HG02870 (cell line): ENCODE results near the gene IL1B.
"Not testable (repeated sequence)": the region's sequence is repeated elsewhere in the genome, so short reads cannot be mapped to it uniquely, and the experiment has no call there.

Experiments
- ATAC-seq: cut with Tn5 transposase; IDR thresholded peaks from one replicate; pipeline ENCODE4 v1.9.1; 2021; ENCODE audit warnings: mild to moderate bottlenecking, moderate library complexity; ENCODE audit not compliant: unreplicated experiment

Gene IL1B

DNA sequence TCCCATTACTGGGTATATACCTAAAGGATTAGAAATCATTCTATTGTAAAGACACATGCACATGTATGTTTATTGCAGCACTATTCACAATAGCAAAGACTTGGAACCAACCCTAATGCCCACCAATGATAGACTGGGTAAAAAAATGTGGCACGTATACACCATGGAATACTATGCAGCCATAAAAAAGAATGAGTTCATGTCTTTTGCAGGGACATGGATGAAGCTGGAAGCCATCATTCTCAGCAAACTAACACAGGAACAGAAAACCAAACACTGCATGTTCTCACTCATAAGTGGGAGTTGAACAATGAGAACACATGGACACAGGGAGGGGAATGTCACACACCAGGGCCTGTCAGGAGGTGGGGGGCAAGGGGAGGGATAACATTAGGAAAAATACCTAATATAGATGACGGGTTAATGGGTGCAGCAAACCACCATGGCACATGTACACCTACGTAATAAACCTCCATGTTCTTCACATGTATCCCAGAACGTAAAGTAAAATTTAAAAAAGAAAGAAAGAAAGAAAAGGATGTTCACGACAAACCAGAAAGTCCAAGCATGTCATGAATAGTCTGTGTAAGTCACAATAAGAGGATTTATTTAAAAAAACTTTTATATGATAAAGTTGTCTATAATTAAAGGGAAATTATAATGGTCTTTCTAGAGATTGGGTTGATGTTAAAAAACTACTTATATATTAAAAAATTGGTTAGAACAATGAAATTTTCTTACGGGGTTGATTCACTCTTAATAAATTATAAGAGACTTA is 23.0 kb upstream of the IL1B start:
- ATAC-seq: not testable (repeated sequence)

DNA sequence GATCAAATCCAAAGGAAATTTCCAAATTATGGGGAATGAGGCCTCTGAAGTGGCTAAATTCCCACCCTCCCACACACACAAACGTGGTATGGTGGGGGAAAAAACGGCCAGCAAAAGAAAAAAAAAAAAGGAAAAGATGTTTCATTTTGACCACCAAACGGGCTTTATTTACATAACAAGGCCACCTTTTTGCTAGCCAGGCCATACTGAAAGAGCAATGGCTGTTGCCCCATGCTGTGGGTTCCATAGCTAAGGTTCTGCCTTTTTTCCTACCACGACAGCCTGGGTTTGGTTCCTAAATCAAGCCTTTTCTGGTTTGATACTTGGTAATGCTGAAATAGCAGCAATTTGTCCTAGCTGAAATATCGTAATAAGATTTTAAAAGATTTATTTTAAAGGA is 14.0 kb upstream of the IL1B start:
- ATAC-seq: no peak

DNA sequence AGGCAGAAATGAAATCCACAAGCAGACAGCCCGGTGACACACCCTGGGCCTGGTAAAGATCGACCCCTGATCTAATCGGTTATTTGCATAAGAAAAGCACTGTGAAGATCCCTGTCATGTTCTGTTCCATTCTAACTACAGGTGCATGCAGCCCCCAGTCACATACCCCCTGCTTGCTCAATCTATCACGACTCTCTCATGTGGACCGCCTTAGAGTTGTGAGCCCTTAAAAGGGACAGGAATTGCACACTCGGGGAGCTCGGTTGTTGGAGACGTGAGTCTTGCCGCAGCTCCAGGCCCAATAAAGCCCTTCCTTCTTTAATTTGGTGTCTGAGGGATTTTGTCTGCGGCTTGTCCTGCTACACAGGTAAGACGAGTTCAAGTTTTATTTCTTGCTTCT is 13.4 kb upstream of the IL1B start:
- ATAC-seq: no peak

DNA sequence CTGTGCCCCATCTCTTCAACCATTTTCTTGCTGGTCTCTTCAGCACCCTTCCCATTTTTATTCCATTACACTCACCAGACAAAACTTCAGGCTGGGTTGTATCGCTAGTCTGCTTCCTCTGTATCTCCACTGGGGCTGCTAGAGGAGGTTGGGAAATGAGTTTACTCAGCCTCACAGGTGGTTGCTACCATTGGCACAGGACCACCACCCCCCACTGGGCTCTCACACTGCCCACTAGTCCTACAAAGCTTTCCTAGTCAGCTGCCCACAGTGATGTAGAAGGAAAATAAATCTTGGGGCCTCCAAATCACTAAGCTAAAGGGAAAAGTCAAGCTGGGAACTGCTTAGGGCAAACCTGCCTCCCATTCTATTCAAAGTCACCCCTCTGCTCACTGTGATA is 12.3 kb upstream of the IL1B start:
- ATAC-seq: no peak

DNA sequence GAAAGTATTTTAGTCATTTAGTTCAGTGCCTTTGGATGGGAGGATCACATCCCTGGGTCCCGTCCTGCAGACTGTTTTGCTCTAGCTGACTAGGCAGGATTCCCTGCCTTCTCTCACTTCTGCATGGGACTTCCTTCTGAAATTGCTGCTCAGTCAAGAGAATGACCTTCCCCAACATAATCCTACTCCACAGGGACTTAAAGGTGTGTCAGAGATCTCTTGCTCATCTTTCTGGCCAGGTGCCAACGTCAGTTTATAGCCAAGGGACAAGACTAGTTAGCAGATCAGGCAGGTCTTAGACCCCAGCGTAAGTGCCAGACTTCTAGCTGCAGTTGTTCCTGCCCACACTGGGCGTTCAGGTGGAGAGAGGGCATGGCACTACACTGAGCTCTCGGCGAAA is 9.5 kb upstream of the IL1B start:
- ATAC-seq: no peak

DNA sequence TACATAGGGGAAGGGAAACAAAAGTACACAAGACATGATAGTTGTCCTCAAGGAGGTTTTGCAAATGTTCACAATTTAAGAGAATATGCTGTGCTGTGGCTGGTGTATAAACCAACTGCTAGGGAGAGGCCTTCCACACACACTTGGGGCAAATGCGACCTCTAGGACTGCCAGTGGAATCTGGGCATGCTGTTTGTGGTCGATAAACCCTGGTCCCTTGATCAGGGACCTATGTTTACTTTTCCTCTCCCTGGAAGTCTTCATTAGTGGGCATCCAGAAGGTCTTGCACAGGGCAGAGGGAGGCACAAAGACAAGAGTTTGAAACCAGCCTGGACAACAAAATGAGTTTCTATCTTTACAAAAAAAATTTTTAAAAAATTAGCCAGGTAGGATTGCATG is 7.3 kb upstream of the IL1B start:
- no peak for ATAC-seq

DNA sequence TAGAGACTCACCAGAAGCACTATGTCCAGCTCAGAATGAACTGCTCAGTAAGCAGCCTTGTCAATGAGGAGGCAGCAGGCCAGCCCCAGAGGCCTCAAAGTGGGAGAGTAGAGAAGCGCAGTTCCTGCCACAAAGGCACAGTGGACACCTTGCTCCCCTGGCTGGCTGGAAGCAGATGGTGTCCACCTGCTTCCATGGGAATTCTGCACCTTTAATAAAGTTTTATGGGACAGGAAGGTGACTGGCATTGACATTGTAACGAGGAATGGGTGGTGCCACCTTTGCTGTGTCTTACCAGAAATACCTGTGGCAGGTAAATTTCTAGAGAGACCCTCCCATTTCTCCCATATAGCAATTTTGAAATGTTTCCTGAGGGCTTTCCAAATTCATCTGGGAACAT is 6.7 kb upstream of the IL1B start:
- no peak for ATAC-seq

DNA sequence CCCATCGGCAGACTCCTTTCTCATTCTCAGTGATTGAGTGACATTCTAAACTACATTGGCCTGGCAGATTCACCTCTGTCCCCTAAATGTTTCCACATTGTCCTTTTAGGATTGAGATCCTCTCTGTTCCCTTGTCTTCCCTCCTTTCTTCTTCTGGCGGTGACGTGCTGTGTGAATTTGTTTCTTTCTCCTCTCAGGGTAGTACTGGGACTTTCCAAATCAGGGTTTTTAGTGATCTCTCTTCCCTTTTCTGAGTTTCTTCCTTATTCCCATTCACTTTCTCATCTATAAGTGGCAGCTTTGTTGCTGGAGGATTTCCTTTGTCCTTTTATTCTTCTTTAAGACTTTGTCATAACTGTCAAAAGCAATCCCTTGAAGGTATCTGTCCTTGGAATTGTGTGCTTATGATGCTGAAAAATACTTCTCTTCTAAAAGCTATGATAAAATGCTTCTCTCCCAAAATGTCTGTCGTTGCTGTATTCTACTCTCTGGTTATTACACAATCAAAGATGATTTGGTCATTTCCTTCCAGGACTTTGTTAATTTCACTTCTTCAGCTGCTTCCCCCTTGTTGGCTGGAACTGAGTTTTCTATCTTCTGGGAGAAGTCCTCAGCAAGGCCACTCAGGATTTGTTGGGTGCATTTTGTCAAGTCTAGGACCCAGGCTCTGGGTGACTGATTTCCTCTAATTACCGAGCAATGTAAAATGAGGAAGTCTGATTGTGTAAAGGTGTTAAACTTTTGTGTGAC is 4.9 kb upstream of the IL1B start:
- ATAC-seq: no peak

DNA sequence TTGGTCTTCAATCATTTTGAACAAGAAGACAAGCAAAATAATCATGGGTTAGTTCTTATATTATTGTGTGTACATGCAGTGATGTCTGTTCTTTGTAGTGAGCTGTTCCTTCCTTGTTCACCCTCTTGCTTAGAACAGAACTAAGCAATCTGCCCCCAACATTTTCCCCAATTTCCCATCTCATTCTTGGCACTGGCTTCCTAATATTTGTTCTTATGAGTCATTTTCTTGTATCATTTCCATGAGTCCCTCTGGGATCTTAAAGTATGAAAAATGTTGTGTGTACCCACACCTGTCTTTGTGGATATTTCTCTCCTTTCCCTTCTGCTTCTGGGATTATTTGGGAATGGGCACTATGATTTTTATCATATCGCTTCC is 3.5 kb upstream of the IL1B start:
- no peak for ATAC-seq

DNA sequence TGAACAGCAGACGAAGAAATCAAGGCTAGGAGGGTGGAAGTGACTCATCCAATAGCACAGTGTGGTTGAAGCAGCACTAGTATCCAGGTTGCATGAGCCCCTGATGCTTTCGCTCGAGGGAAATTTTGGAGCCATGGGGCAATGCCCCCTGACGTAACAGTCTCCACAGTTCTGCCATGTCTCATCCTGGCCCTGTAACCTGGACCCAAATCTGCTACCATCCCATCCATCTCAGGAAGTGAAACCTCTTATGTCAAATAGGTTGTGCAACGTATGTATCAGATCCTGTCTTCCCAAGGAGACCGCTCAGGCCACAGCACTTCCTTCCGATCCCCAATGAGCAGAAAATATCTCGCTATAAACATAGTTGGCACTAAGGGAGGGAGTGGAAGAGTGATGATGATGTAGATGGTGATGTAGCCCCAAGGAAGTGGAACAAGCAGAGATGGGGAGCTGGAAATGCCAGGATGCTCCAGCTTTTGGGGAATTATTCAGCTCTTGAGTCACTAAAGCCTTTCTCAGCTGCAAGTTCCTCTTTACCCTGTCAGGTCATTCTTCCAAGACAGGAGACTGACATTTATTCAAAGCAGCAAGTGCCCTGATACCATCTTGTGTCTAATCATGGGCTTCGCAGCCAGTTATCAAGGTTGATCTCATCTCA is 3.0 kb upstream of the IL1B start:
- no peak for ATAC-seq

DNA sequence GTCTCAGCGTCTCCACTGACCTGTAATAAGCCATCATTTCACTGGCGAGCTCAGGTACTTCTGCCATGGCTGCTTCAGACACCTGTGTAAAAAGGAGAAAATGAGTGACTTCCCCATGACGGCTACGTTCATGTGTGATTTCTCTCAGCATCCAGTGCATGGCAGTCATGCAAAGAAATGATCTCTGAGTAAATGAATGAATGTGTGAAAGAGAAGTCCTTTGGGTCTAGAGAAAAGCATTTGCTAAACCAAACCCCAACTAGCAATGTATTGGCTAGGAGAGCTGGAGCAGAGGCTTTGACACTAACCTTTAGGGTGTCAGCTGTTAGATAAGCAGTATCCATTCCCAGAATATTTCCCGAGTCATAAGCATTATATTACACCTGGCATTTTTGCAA is 417 bp downstream of the IL1B start:
- no peak for ATAC-seq

DNA sequence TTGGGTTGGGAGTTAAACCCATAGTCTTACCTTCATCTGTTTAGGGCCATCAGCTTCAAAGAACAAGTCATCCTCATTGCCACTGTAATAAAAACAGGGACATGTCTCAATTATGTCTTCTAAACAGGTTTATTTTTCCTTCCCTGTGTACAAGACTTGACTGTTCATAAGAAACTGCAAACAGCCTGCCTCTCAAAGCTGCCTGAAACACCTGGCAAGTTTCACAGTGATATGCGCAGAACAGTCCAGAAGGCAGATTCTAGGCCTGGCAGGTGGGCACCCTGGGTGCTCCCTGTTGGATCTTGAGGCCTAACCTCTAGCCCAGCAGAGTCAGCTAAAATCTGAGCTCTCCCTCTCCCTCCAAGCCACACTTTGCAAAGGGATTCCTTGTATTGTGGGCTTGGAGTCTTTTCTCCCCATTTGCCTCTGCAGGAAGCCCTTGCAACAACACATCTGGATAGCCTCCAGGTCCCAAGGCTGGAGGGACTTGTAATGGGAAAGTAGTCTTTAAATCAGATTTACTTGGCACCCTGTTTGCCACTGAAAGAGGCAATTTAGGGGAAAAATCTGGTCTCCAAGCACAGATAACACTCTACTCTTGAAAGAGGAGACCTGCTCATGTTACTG is 930 bp downstream of the IL1B start:
- no peak for ATAC-seq

DNA sequence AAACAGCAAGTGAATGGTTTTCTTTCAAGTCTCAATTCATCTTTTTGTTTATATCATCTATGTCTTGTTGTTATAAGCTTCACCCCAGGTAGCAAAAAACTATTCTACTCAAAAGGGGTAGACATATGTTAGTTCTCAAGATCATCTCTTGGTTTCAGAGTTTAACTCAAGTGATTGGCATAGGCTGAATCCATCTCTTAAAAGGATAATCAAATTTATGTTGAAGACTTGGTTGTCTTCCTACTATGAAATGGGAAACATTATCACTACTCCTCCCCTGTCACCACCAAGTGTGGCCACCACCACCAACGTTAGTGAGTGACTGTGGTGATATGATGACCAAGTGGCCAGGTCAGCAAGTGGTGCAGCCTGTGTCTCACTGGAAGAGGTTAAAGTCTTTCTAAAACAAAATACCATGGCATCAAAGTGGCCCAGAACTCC is 1.5 kb downstream of the IL1B start:
- no peak for ATAC-seq

DNA sequence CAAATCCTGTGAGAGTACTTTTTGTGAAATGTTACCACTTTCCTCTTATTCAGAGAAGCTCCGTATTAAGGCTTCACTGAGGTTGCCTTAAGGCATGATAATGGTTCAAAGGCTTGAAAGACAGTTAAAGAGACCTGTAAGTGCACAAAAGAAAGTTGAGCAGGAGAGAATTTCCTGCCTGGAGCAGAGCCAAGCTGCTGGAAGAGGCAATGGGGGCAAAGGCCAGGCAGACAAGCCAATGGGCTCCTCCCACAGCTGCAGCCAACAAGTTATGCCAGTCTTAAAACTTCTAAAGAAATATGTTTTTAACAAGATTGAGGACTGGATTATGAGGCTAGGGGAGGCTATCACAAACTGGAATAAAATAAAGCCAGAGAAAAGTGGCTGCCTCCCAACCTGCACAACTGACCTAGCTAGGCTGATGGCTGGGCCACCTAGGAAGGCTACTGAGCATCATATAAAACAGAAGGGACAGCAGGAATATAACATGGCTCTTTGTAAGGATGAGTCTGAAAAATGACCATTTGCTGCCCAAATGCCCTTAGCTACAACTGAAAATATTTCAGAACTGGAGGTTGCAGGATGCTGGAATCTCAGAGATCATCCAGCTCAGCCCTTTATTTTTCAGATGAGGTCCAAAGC is 2.1 kb downstream of the IL1B start:
- no peak for ATAC-seq

DNA sequence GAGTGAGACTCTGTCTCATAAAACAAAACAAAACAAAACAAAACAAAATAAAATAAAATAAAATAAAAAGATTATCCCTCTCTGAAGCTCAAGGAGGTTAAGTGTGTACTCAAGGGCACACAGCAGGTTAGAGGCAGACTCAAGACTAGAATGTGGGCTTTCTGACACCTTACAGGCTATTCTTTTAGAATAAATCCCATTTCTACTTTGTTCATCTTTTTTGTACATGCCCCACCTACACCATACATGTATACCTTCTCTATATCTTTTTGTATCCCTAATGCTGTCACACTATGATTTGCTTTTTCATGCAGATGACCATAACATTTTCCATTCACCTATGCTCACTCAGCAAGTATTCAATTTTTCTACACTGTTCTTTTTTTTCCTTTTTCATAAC is 2.6 kb downstream of the IL1B start:
- ATAC-seq: no peak

DNA sequence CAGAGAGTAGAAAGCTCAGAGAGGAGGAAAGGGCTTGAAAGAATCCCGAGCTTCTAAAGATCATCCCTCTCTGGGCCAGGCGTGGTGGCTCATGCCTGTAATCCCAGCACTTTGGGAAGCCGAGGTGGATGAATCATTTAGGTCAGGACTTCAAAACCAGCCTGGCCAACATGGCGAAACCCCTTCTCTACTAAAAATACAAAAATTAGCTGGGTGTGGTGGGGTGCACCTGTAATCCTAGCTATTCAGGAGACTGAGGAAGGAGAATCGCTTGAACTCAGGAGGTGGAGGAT is 3.0 kb downstream of the IL1B start:
- ATAC-seq: not testable (repeated sequence)

DNA sequence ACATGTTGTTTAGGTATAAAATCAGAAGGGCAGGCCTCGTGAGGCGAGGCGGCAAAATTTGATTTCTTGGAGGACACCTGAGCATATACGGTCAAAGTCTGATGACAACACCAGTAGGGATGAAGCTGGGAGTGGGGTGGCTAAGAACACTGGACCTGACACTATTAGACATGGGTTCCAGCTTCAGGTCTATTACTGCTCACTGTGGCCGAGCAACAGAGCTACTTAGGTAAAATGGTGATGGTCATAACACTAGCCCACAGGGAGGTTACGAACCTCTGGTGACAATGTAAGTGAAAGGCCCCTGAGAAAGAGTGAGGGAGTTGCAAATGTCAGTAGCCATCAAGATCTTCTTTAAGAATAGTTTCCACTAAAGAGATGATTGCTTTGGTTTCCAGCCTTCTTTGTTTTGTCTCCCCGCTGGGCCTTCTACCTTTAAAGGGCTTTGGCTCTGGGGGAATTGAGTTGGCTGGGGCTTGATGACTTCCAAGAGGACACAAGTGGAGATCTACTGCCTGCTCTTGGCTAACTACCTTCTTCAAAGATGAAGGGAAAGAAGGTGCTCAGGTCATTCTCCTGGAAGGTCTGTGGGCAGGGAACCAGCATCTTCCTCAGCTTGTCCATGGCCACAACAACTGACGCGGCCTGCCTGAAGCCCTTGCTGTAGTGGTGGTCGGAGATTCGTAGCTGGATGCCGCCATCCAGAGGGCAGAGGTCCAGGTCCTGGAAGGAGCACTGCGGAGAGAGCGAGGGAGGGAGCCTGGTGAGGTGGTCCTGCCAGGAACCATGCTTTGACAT is 3.5 kb downstream of the IL1B start:
- no peak for ATAC-seq

DNA sequence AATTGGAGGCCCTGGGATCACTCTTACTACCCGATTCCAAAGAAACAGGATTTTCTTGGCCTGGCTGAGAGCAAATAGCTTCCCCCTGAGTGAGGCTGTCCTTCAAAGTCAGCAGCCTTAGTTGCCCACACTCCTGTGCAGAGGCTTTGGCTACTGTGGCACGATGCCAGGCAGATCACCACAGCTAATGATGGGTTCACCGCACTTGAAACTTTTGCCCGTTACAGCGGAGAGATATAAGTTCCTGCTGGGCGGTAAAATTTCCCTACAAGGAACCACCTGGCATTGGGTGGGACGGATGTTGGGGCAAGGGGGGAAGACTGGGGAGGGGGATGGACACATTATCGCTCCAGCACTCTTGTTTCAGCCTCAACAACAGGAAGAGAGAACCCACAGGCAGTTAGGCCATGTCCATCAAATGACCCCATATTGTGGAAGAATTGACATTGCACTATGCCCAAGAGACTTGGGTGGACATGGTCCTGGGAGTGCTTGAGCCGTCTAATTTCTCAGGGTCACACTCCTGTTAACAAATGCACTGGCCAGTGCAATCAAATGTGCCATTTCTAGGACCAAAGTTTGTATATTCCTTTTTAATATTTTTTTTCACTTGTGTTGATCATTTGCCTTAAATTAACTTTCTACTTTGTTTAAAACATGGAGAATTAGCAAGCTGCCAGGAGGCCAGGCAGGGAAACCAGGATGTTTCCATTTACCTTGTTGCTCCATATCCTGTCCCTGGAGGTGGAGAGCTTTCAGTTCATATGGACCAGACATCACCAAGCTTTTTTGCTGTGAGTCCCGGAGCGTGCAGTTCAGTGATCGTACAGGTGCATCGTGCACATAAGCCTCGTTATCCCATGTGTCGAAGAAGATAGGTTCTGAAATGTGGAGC is 4.4 kb downstream of the IL1B start:
- no peak for ATAC-seq

DNA sequence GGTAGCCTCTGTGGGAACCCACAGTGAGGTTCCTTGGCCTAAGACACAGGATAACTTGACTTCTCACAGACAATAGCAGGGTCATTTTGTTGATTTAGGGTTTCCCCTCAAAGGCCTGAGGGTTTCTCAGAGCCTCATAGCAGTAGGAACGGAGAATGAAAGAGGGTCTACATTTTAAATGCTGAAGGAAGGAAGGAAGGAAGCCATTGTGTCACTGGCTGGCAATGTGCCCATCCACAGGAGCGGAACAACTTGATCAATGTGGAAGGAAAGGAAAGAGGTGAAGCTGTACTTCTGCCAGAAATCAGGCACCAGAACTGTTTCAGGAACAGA is 5.1 kb downstream of the IL1B start:
- ATAC-seq: no peak
